HG03139 (cell line): ENCODE data around the gene TNS3.

Experiments used
- ATAC-seq: cut with Tn5 transposase; IDR thresholded peaks from one replicate; pipeline ENCODE4 v1.9.1; 2021; ENCODE audit not compliant: unreplicated experiment

TNS3 gene

GRCh38 chr7:47376991-47377616 is 204.8 kb downstream of the TNS3 start:
- no peak for ATAC-seq

GRCh38 chr7:47375121-47375938 is 206.6 kb downstream of the TNS3 start:
- no peak for ATAC-seq

GRCh38 chr7:47374538-47374937 is 207.4 kb downstream of the TNS3 start:
- ATAC-seq = no peak

GRCh38 chr7:47373871-47374451 is 207.9 kb downstream of the TNS3 start:
- ATAC-seq = no peak

GRCh38 chr7:47371733-47372368 is 210.1 kb downstream of the TNS3 start:
- no peak for ATAC-seq

GRCh38 chr7:47371317-47371716 is 210.6 kb downstream of the TNS3 start:
- ATAC-seq = no peak

- ATAC-seq = no peak
These were observed 211.4 kb downstream of the TNS3 start for GRCh38 chr7:47370461-47371042.

- no peak for ATAC-seq
These were observed 212.2 kb downstream of the TNS3 start for GRCh38 chr7:47369736-47370135.

GRCh38 chr7:47368190-47368812 is 213.6 kb downstream of the TNS3 start:
- ATAC-seq = no peak

- no peak for ATAC-seq
These were observed 214.5 kb downstream of the TNS3 start for GRCh38 chr7:47367369-47367768.

- ATAC-seq = no peak
These were observed 215.0 kb downstream of the TNS3 start for GRCh38 chr7:47366960-47367359.

GRCh38 chr7:47366211-47366610 is 215.7 kb downstream of the TNS3 start:
- ATAC-seq = no peak

- ATAC-seq = no peak
These were observed 218.9 kb downstream of the TNS3 start for GRCh38 chr7:47362984-47363383.

GRCh38 chr7:47361746-47362215 is 220.1 kb downstream of the TNS3 start:
- ATAC-seq = no peak

- ATAC-seq = no peak
These were observed 220.7 kb downstream of the TNS3 start for GRCh38 chr7:47361236-47361635.

- no peak for ATAC-seq
These were observed 221.5 kb downstream of the TNS3 start for GRCh38 chr7:47360301-47360900.

- ATAC-seq = no peak
These were observed 222.8 kb downstream of the TNS3 start for GRCh38 chr7:47358944-47359588.

GRCh38 chr7:47358357-47358756 is 223.6 kb downstream of the TNS3 start:
- ATAC-seq = no peak

GRCh38 chr7:47357863-47358262 is 224.0 kb downstream of the TNS3 start:
- no peak for ATAC-seq

GRCh38 chr7:47357361-47357760 is 224.6 kb downstream of the TNS3 start:
- ATAC-seq = no peak
